ENCODE measurements around the gene AMH.
A peak's percentile ranks its signal among the peaks of the same experiment; 100 is the strongest.

AMH gene

DNA sequence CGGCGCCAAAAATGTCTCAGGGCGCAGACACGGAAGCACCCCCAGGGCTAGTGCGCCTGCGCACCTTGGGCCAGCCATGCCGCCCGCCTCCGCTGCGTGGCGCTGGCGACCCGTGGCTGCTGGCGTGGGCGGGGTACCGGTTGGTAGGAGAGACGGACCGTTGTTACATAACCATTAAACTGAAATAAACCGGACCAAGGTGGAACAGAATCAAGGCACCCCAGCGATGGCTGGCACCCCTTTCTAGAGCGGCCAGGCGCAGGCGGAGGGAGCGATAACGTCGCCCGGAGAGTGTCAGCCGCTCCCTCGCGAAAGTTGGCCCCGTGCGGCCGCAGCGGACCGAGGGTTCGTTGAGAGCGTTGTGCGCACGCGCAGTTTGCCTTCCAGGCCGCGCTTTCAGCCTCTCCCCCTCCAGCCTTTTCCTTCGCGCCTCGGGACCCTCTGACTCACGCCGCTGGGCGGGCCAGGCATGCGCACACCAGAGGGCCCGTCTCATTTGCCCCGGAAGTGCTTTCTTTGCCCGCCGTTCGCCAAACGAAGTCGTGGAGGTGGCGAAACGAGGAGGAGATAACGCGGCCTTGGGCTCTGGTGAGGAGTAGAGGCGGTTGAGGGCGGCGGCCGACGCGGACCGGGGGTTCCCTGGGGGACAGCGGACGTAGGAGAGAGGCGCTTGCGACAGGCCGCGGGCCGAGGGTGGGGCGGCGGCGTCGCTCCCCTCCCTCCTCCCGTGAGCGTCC, 12.6 kb upstream of the AMH start, which contains the start of the genes PLEKHJ1 and SF3A2:
PLEKHJ1 (minus strand) TSS at position 16 of the 737 bp plus-strand sequence. CDS start 81 bp downstream, outside the sequence.
SF3A2 (plus strand) TSS at position 511 of the 737 bp plus-strand sequence. CDS start 6,595 bp downstream, outside the sequence.
- peak; percentile 98 for DNase-seq

DNA sequence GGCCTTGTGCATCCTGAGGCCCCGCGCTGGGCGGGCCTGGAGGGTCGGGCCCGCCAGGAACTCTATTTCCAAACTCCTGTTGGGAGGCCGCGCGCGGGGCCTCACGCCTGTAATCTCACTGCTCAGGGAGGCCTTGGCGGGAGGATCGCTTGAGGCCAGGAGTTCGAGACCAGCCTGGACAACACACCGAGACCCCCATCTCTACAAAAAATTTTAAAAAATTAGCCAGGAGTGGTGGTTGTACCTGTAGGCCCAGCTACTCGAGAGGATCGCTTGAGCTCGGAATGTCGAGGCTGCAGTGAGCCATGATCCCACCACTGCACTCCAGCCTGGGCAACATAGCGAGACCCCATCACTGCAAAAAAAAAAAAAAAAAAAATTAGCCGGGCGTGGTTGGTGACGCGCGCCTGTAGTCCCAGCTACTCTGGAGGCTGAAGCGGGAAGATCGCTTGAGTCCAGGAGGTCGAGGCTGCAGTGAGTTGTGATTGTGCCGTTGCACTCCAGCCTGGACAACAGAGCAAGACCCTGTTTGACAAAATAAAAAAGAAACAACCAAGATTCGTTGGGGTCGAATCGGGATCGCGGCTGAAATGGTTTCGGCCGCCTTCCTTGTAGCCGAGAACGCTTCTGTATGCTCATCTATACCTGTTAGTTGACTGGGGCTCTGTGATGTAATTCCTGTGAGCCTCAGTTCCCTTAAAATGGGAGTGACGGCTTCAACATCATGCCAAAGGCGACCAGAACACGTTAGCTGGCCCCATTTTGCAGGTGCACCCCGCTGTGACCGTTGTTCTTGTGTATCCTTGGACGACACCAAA, 11.9 kb upstream of the AMH start:
- no peak for DNase-seq

DNA sequence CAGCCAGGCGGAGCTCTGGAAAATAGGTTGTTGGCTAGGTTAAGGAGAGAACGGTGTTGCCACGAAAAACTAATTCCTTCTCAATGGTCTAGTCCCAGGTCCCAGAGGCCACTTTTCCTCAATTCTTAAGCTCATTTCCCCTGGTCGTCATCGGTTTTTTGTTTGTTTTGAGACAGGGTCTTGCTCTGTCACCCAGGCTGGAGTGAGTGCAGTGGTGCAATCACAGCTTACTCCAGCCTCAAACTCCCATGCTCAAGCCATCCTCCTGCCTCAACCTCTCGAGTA, 11.3 kb upstream of the AMH start:
- DNase-seq: no peak

DNA sequence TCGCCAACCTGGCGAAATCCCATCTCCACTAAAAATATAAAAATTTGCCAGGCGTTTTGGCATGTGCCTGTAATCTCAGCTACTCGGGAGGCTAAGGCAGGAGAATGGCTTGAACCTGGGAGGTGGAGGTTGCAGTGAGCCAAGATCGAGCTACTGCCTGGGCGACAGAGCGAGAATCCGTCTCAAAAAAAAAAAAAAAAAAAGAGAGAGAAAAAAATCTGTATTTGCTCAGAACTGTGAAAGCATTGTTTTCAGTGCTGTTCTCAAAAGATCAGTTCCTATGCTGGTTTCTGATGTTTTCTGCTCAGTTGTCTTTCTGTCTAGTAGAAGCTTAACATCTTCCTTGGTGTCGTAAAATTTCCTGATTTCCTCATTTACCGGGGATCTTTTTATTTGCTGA, 9.9 kb upstream of the AMH start:
- no peak for DNase-seq

DNA sequence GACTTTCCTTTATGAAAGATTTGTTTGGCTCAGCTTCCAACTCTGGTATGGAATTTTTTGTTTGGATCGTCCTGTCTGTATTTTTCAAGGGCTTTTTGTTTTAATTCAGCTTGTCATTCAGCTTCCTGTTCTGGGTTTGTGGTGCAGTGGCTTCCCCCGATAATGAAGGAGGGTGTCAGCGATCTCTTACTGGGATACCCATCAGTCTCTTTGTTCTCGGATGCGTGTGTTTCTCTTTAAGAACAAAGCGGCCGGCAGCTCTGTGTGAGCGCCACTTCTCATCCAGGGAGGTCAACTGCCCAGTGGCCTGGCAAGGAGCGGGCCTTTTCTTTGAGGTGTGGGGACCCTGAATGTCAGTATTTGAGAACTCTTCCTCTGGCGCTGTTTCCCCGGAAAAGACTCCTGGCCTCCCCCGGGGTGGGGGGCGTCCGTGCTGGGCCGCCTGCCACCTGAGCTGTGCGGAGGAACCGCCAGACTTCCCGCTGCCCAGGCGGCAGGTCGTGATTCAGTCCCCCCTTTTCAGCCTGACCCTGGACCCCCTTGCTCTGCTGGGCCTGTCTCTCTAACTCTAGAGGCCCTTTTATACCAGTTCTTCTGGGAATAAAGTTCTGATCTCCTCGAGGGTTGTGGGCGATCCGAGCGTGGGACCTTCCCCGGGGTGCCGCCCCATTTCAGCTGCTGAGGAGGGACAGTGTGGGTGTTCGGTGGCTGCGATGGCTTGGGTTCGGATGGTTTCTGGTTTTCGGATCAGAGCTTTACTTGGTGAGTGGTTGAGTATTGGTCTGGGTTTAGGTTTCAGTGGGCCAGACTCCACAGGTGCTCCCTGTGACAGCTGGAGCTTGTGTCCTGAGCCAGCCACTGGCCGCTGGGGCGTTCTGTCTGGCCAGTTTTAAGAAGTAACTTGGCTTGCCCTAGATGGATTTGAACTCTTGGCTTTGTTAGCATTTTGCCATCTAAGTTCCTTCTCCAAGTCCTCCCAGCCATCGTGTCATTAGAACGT, 9.1 kb upstream of the AMH start:
- peak; percentile 33 for DNase-seq

GRCh38 chr19:2240881-2241760, 8.0 kb upstream of the AMH start:
- DNase-seq: no peak

GRCh38 chr19:2242092-2242537, 7.0 kb upstream of the AMH start:
- no peak for DNase-seq

DNA sequence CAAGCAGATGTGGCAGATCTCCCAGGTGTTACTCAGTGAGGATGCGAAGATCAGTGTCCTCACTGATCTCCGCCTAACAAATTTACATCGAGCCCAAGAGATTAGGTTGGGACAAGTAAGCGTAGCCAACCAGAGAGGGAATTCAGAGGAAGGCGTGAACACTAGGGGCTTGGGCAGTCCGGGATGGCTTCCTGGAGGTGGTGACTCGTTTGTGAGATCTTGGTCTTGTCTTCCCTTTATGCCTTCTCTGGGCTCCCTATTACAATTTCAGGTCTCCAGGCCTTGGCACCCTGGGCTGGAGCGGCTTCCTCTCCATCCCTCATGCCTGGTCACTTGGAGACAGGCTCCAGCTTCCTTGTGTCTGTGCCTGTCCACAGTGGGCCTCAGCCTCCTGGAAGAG, 6.3 kb upstream of the AMH start:
- DNase-seq: no peak

DNA sequence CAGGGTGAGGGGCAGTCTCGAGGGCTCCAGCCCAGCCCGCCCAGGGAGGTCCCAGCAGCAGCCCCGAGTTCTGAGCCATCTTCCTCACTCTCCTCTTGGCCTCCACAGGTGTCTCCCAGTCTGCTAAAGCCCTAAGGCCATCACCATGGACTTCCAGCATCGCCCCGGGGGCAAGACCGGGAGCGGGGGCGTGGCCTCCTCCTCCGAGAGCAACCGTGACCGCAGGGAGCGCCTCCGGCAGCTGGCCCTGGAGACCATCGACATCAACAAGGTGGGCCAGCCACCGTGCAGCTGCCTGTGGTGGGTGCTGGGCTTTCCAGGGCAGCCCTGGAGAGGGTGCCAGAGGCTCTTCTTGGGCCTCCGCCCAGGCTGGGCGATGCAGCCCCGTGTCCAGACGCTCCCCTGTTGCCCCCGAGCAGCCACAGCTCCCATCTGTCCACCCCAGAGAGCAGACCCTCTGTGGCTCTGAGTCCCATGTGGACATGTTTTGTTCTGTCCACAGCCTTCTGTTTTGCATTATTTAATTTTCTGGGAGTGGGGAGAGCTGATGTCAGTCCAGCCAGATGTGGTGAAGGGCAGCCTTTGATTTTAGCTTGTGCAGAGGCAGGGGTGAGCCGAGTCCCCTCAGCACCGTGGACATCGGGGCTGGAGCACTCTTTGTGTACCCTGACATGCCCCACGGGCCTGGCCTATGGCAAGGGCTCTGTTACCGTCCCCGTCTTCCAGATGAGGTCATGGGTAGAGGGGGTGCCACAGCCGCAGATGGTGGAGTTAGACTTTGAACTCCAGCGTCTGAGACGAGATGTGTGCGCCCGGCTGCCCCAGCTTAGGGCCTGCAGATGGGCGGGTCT, 5.6 kb upstream of the AMH start:
- DNase-seq: no peak

DNA sequence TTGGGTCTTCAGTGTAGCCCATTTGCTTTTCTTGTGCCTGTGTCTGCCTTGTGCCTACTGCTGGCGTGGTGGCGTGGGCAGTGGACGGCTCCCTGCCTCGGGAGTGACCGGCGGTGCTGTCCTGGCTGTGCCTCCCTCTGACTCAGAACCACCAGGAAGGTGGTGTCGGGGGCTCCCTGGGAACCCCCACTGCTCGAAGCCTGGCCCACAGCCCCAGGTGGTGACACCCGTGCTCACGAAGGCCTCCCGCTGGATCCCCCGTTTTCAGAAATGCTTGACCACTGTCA, 5.1 kb upstream of the AMH start:
- no peak for DNase-seq

- no peak for DNase-seq
Observed at GRCh38 chr19:2244486-2244885, 4.6 kb upstream of the AMH start.

DNA sequence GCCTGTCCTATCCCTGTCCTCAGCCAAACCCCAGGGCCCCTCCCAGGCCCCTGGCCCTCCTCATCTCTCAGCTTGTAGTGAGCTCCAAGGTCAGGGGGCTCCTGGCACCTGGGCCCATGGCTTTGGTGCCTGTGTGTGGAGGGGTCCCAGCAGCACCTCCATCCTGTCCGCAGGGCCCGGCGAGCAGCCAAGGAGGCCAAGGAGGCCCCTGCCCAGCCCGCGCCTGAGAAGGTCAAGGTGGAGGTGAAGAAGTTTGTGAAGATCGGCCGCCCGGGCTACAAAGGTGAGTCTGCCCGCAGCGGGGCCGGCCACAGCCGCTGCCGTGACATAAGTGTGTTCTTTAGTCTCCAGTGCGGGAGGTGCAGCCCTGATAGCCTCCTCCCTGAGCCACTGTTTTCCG, 3.9 kb upstream of the AMH start:
- no peak for DNase-seq

DNA sequence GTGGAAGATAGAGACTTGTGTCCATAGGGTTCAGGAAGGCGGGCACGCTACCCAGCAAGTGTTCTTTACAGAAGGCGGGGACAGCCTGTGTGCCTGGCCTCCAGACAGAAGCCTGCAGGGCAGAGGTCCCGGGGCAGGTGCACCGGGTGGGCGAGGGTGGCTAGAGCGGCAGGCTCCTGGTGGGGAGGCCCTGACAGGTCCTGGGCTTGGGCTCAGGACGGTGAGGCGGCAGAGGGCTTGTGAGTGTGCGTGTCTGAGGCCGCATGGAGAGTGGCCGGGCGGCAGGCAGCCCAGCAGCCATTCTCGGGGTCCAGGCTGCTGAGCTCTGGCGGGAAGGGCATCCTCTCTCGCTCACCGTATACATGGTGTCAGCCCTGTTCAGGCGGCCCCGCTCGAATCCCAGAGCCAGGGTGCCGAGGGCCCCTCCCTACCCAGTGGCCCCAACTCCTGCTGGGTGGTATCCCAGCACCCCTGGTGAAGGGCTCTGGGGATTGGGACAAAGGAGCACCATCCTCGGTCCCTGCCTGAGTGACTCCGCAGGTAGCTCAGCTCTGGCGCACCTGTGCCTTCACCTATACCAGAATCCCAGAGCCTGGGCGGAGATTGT, 3.0 kb upstream of the AMH start:
- DNase-seq: no peak

DNA sequence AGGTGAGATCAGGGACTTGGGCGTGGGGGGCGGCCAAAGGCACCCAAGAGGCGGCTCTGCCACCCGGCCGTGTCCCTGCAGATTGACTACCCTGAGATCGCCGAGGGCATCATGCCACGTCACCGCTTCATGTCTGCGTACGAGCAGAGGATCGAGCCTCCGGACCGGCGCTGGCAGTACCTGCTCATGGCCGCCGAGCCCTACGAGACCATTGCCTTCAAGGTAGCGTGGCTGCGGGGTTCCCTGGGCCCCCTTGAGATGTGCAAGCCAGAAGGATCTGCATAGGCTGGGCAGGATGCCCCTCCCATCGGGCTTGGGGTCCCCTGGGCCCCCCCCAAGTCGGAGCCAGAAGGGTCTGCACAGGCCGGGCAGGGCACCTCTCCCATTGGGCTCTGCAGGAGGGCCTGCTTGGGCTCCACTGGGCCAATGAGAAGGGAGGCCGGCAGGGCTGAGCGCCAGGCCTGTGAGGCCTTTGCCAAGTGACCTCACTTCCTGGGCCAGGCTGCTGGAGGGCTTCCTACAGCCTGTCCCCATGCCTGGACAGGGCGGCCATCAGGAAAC, 2.2 kb upstream of the AMH start:
- DNase-seq: no peak

DNA sequence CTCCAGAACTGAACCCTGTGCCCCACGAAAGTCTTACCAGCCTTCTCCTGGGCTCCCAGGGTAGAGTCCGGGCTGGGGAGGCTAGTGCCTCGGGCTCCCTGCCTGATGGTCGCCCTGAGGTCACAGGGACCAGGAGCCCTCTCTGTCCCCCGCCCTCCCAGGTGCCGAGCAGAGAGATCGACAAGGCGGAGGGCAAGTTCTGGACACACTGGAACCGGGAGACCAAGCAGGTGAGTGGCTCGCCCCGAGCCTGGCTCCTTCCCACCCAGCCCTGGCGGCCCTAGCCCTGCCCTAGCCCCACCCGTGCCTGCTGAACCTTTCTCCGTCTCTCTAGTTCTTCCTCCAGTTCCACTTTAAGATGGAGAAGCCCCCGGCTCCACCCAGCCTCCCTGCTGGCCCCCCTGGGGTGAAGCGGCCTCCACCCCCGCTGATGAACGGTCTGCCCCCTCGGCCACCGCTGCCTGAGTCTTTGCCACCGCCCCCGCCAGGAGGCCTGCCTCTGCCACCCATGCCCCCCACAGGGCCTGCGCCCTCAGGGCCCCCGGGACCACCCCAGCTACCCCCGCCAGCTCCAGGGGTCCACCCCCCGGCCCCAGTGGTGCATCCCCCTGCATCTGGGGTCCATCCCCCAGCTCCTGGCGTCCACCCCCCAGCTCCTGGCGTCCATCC, 1.6 kb upstream of the AMH start:
- no peak for DNase-seq

- DNase-seq: no peak
Observed at GRCh38 chr19:2248136-2249009, 750 bp upstream of the AMH start.

- no peak for DNase-seq
Observed at GRCh38 chr19:2249880-2250765, 1.0 kb downstream of the AMH start.

GRCh38 chr19:2250766-2251105, 1.6 kb downstream of the AMH start:
- DNase-seq: no peak
